Mesenchymal stem cell (in vitro differentiated cells and primary cell): ENCODE results near the gene TOMM40L.

ENCODE experiments used
- DNase-seq: peaks from one replicate; pipeline ENCODE4 v3.0.0-alpha.2; 2013
- H2AFZ ChIP-seq: one replicate; pipeline ENCODE4 v1.6.1; 2013; ENCODE audit warnings: low read depth, mild to moderate bottlenecking, control low read depth, inconsistent platforms, low read length, moderate library complexity
- H2AK5ac ChIP-seq: 2 replicates; pipeline ENCODE4 v1.6.1; 2013; ENCODE audit warnings: low read length, moderate library complexity, mild to moderate bottlenecking, inconsistent platforms; ENCODE audit not compliant: severe bottlenecking
- H2BK120ac ChIP-seq: one replicate; pipeline ENCODE4 v1.6.1; 2013; ENCODE audit warnings: low read depth, mild to moderate bottlenecking, inconsistent platforms, low read length, moderate library complexity
- H2BK12ac ChIP-seq, 2 experiments: one replicate each; pipeline ENCODE4 v1.6.1; 2013; ENCODE audit warnings: inconsistent platforms in 2 of 2, low read length in 2 of 2, mild to moderate bottlenecking in 2 of 2, moderate library complexity in 2 of 2, control low read depth in 1 of 2
- H2BK15ac ChIP-seq: one replicate; pipeline ENCODE4 v1.6.1; 2013; ENCODE audit warnings: mild to moderate bottlenecking, low read depth, inconsistent platforms; ENCODE audit not compliant: poor library complexity, severe bottlenecking
- H2BK5ac ChIP-seq: 2 replicates; pipeline ENCODE4 v1.6.1; 2013; ENCODE audit warnings: low read depth, mild to moderate bottlenecking, low read length, control low read depth, inconsistent platforms; ENCODE audit not compliant: poor library complexity, severe bottlenecking
- H3K14ac ChIP-seq, 2 experiments: one replicate each; pipeline ENCODE4 v1.6.1; 2013; ENCODE audit warnings: inconsistent platforms in 2 of 2, low read length in 2 of 2, control low read depth in 1 of 2, mild to moderate bottlenecking in 1 of 2, moderate library complexity in 1 of 2
- H3K18ac ChIP-seq, 2 experiments: one replicate each; pipeline ENCODE4 v1.6.1; 2013; ENCODE audit warnings: inconsistent platforms in 2 of 2, low read length in 2 of 2, control low read depth in 1 of 2, low read depth in 1 of 2, mild to moderate bottlenecking in 1 of 2
- H3K23ac ChIP-seq, 2 experiments: one replicate each; pipeline ENCODE4 v1.6.1; 2013; ENCODE audit warnings: inconsistent platforms in 2 of 2, low read length in 2 of 2, mild to moderate bottlenecking in 2 of 2, moderate library complexity in 2 of 2, control low read depth in 1 of 2
- H3K27ac ChIP-seq: 2 replicates; pipeline ENCODE4 v1.5.1; 2013; ENCODE audit warnings: mild to moderate bottlenecking, moderate library complexity, low read length, control low read depth, inconsistent platforms; ENCODE audit not compliant: poor library complexity, severe bottlenecking
- H3K27me3 ChIP-seq, 2 experiments: 2 replicates each; pipeline versions ENCODE4 v1.6.1 to v1.7.0; 2013; ENCODE audit warnings: low read length in 2 of 2, mild to moderate bottlenecking in 2 of 2, moderate library complexity in 2 of 2, control low read depth in 1 of 2, inconsistent platforms in 1 of 2; ENCODE audit not compliant: control insufficient read depth in 1 of 2, insufficient read depth in 1 of 2
- H3K36me3 ChIP-seq, 2 experiments: 2 replicates each; pipeline versions ENCODE4 v1.6.1 to v1.7.0; 2013; ENCODE audit warnings: low read length in 2 of 2, control low read depth in 1 of 2, inconsistent platforms in 1 of 2, low read depth in 1 of 2, mild to moderate bottlenecking in 1 of 2; ENCODE audit not compliant: insufficient read depth in 2 of 2, control insufficient read depth in 1 of 2
- H3K4ac ChIP-seq, 2 experiments: one replicate each; pipeline ENCODE4 v1.6.1; 2013; ENCODE audit warnings: inconsistent platforms in 2 of 2, low read length in 2 of 2, mild to moderate bottlenecking in 2 of 2, moderate library complexity in 2 of 2, control low read depth in 1 of 2, low read depth in 1 of 2
- H3K4me1 ChIP-seq: 2 replicates; pipeline ENCODE4 v1.6.1; 2013; ENCODE audit warnings: low read depth, low read length, control low read depth; ENCODE audit not compliant: control insufficient read depth, insufficient read depth
- H3K4me2 ChIP-seq: 2 replicates; pipeline ENCODE4 v1.6.1; 2013; ENCODE audit warnings: low read length, mild to moderate bottlenecking, inconsistent platforms; ENCODE audit not compliant: poor library complexity, severe bottlenecking
- H3K4me3 ChIP-seq, 2 experiments: 2 replicates each; pipeline versions ENCODE4 v1.5.1 to v1.7.0; 2013; ENCODE audit warnings: low read length in 2 of 2, mild to moderate bottlenecking in 2 of 2, control low read depth in 1 of 2, low read depth in 1 of 2; ENCODE audit not compliant: insufficient read depth in 1 of 2
- H3K79me1 ChIP-seq: replicated peaks from 2 replicates; pipeline ENCODE4 v1.6.1; 2013; ENCODE audit warnings: mild to moderate bottlenecking, control low read depth, low read length, inconsistent platforms; ENCODE audit not compliant: poor library complexity, severe bottlenecking
- H3K9ac ChIP-seq: 2 replicates; pipeline ENCODE4 v1.7.0; 2013; ENCODE audit warnings: mild to moderate bottlenecking, low read length, moderate library complexity
- H3K9me3 ChIP-seq: 2 replicates; pipeline ENCODE4 v1.7.0; 2013; ENCODE audit warnings: mild to moderate bottlenecking, low read length; ENCODE audit not compliant: control insufficient read depth
- H4K8ac ChIP-seq: one replicate; pipeline ENCODE4 v1.6.1; 2013; ENCODE audit warnings: inconsistent platforms, mild to moderate bottlenecking, low read length, moderate library complexity
- H4K91ac ChIP-seq: one replicate; pipeline ENCODE4 v1.6.1; 2013; ENCODE audit warnings: mild to moderate bottlenecking, low read length, inconsistent platforms
- WGBS: methylation state at CpG from one replicate; pipeline ENCODE4 v1.1.7; 2013; ENCODE audit warnings: mixed read lengths; 5-methylcytosine and 5-hydroxymethylcytosine counted together

The TOMM40L gene

GRCh38 chr1:161226320-161226711 lies 456 bp downstream of the TOMM40L start:
- Histone ChIP-seq H3K9me3 (no peaks in the 10 kb centered on the region), H3K79me1 (peaks cover 14% of the 10 kb centered on the region)

DNA sequence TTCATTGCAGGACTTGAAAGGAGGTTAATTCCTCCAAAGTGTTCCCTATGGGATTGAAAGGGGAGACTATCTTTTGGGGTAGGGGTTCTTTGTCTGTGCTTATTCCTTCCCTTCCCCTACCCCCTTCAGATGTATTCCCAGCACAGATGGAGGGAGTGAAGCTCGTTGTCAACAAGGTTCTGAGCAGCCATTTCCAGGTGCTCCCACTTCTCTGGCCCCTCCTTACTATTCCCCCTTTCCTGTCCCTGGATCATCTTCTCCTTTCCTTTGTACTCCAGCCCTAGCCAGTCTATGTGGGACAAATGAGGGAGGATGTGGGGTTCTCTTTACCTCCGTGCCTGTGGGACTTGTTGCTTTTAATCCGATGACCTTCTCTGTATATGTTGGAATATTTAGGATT lies 899 bp downstream of the TOMM40L start:
- WGBS: 72% methylated on average over 3 of the region's 3 CpGs
- H3K23ac ChIP-seq: no peak overlapping the region
- H2BK15ac ChIP-seq: no peak overlapping the region
- no peak overlapping the region for H2AFZ ChIP-seq
- H3K9me3 ChIP-seq: no peaks in the 10 kb centered on the region
- no peak overlapping the region for H2BK5ac ChIP-seq
- H3K79me1 ChIP-seq: peaks cover 14% of the 10 kb centered on the region
- peaks cover 0 to 6% of the 10 kb centered on the region in 2 experiments for H3K27me3 ChIP-seq
- H4K8ac ChIP-seq: peak overlapping the region; percentile 27
- H3K4me3 ChIP-seq: peak overlapping the region in 1 of 2 experiments; percentile 91
- H3K18ac ChIP-seq: no peak overlapping the region
- no peak overlapping the region for H3K14ac ChIP-seq
- peak overlapping the region; percentile 37 for H4K91ac ChIP-seq
- H2BK12ac ChIP-seq: no peak overlapping the region
- no peak for DNase-seq
- peaks cover 15% of the 10 kb centered on the region for H3K4me1 ChIP-seq
- peak overlapping the region; percentile 87 for H3K4me2 ChIP-seq
- no peak overlapping the region for H3K4ac ChIP-seq
- no peak overlapping the region for H2AK5ac ChIP-seq
- peak overlapping the region; percentile 93 for H3K9ac ChIP-seq
- H2BK120ac ChIP-seq: no peak overlapping the region
- peaks cover 26 to 35% of the 10 kb centered on the region in 2 experiments for H3K36me3 ChIP-seq
- H3K27ac ChIP-seq: no peak overlapping the region

More at GRCh38 chr1:161226320-161226711, 456 bp downstream of the TOMM40L start:
- H3K4ac ChIP-seq: peak overlapping the region in 1 of 2 experiments; percentile 90
- H4K91ac ChIP-seq: peak overlapping the region; percentile 81
- no peak overlapping the region for H2BK5ac ChIP-seq
- no peak overlapping the region for H3K27ac ChIP-seq
- H3K4me3 ChIP-seq: peak overlapping the region; percentile 69 to 91
- H2BK120ac ChIP-seq: no peak overlapping the region
- peak overlapping the region; percentile 87 for H3K4me2 ChIP-seq
- H4K8ac ChIP-seq: peak overlapping the region; percentile 81
- peaks cover 15% of the 10 kb centered on the region for H3K4me1 ChIP-seq
- H3K36me3 ChIP-seq: peaks cover 26 to 35% of the 10 kb centered on the region in 2 experiments
- peak overlapping the region in 1 of 2 experiments; percentile 62 for H3K14ac ChIP-seq
- H3K27me3 ChIP-seq: peaks cover 0 to 6% of the 10 kb centered on the region in 2 experiments
- peak overlapping the region; percentile 79 for H2AFZ ChIP-seq
- no peak overlapping the region for H2BK12ac ChIP-seq
- 18% methylated on average over 15 of the region's 15 CpGs for WGBS
- peak overlapping the region; percentile 52 to 58 for H3K18ac ChIP-seq
- DNase-seq: no peak
- no peak overlapping the region for H2AK5ac ChIP-seq
- H3K23ac ChIP-seq: no peak overlapping the region
- peak overlapping the region; percentile 49 for H2BK15ac ChIP-seq
- H3K9ac ChIP-seq: peak overlapping the region; percentile 93

DNA sequence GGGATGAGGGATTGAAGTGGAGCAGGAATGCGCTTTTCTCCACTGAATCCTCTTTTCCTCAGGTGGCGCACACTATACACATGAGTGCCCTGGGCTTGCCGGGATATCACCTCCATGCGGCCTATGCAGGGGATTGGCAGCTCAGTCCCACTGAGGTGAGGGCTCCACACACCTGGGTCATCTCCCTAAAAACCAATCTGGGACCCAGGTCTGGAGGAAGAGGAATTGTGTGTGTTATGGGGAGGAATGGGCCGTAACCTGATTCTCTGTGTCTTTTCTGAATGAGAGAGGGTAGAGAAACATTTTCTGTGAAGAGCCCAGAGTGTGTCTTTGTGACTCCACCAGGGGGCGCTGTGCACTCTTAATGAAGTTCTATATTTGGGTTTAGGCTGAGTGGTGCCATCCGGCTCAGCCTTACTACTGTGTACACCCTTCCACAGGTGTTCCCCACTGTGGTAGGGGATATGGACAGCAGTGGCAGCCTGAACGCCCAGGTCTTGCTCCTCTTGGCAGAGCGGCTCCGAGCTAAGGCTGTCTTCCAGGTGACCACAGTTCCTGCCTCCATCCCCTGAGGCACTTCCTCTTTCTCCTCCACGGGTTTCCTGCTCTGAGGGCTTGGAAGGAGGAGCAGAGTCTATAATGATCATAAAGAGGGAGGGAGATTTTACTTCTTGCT lies 1.5 kb downstream of the TOMM40L start:
- peak; percentile 77 for DNase-seq
- Histone ChIP-seq H3K14ac (no peak overlapping the region), H3K18ac (no peak overlapping the region), H3K4me2 (peak overlapping the region; percentile 87), H3K4ac (no peak overlapping the region), H3K79me1 (peaks cover 14% of the 10 kb centered on the region), H4K91ac (peak overlapping the region; percentile 14), H3K23ac (no peak overlapping the region), H3K36me3 (peaks cover 26 to 35% of the 10 kb centered on the region in 2 experiments), H2BK120ac (no peak overlapping the region), H3K4me3 (peak overlapping the region in 1 of 2 experiments; percentile 91), H2BK12ac (no peak overlapping the region), H4K8ac (no peak overlapping the region), H3K27ac (no peak overlapping the region), H3K9me3 (no peaks in the 10 kb centered on the region), H3K9ac (peak overlapping the region; percentile 93), H3K27me3 (peaks cover 0 to 2% of the 10 kb centered on the region in 2 experiments), H3K4me1 (peaks cover 15% of the 10 kb centered on the region), H2BK5ac (no peak overlapping the region), H2AFZ (peak overlapping the region; percentile 90), H2AK5ac (no peak overlapping the region), H2BK15ac (no peak overlapping the region)
- 61% methylated on average over 8 of the region's 11 CpGs for WGBS

DNA sequence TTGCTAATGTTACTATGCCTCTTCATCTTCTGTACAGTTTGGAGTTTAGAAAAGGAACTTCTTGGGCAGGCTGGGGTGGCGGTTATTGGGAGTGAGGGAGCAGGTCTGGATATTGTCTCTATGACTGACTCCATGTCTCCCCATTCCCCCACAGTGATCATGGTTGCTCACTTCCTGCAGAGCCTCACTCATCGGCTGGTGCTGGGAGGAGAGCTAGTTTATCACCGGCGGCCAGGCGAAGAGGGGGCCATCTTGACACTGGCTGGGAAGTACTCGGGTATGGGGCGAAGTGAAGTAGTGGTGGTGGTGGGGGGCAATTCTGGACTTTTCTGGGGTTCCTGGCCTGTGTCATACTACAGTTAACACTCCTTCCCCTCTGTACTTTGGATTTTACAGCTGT lies 2.2 kb downstream of the TOMM40L start:
- Histone ChIP-seq H3K9ac (no peak overlapping the region), H2BK5ac (no peak overlapping the region), H3K18ac (no peak overlapping the region), H2AK5ac (no peak overlapping the region), H3K79me1 (peaks cover 14% of the 10 kb centered on the region), H3K4me3 (no peak overlapping the region), H3K9me3 (no peaks in the 10 kb centered on the region), H2AFZ (no peak overlapping the region), H3K27ac (no peak overlapping the region), H3K14ac (no peak overlapping the region), H2BK120ac (no peak overlapping the region), H2BK15ac (no peak overlapping the region), H4K8ac (no peak overlapping the region), H3K4ac (peak overlapping the region in 1 of 2 experiments; percentile 20), H4K91ac (no peak overlapping the region), H3K27me3 (no peaks in the 10 kb centered on the region), H3K23ac (no peak overlapping the region), H2BK12ac (no peak overlapping the region), H3K4me2 (no peak overlapping the region), H3K36me3 (peaks cover 26 to 35% of the 10 kb centered on the region in 2 experiments), H3K4me1 (peaks cover 15% of the 10 kb centered on the region)
- 80% methylated on average over 5 of the region's 7 CpGs for WGBS
- DNase-seq: no peak
